HepG2 (cell line): ENCODE data around the gene PRXL2B. TPM values are rescaled to one million over a fixed set of nuclear protein-coding genes. Genes with fewer than 3 reads are reported as not detected.
A peak's percentile ranks its signal among the peaks of the same experiment; 100 is the strongest.

ENCODE experiments used
- ATAC-seq: fragments of 200-7000 bp; cut with Tn5 transposase; 3 replicates; pipeline ENCODE4 v1.9.1; 2020; ENCODE audit warnings: mild to moderate bottlenecking, moderate library complexity
- BruUV-seq: library from RNA; stranded (reverse); fragments of 400-500 nt; replicated peaks from 2 replicates; lab custom pipeline; 2021; lab: Mats Ljungman, UMichigan
- CTCF ChIA-PET: fragments of 300-600 bp; formaldehyde crosslinking; extraction: SDS; loops from one replicate; lab custom pipeline; 2021; ENCODE audit warnings: low total read pairs, inconsistent platforms, low intra/inter-chr PET ratio; lab: Yijun Ruan, JAX
- POLR2A ChIA-PET: fragments of 350-600 bp; sonication (Branson Sonifier 250); formaldehyde crosslinking; loops from one replicate; lab custom pipeline; 2020; ENCODE audit warnings: antibody characterized with exemption, inconsistent platforms; lab: Yijun Ruan, JAX
- DNase-seq: peaks from one replicate; pipeline ENCODE4 v3.0.0-alpha.2; 2015; ENCODE audit warnings: low spot score
- FAIRE-seq: peaks from 3 replicates; lab custom pipeline; 2011; peaks lifted over from hg19 to GRCh38; lab: Jason Lieb, UNC
- H2AFZ ChIP-seq: one replicate; pipeline ENCODE4 v1.6.1; 2011; ENCODE audit warnings: low read length, inconsistent platforms
- H3K27ac ChIP-seq: fragments of 300-600 bp; 3 replicates; pipeline ENCODE4 v1.8.0; 2011; ENCODE audit warnings: mixed run types, mild to moderate bottlenecking, mixed read lengths, low read length, inconsistent platforms; ENCODE audit not compliant: insufficient read depth; ENCODE audit errors: extremely low read length
- H3K27me3 ChIP-seq, 2 experiments: fragments of 200-600 bp in 1 of 2; 2 replicates in 1 of 2; 3 replicates in 1 of 2; pipeline versions ENCODE4 v1.6.0 to v1.8.0; 2011; ENCODE audit warnings: low read length in 2 of 2, mild to moderate bottlenecking in 2 of 2, moderate library complexity in 2 of 2, inconsistent platforms in 1 of 2; ENCODE audit not compliant: insufficient read depth in 2 of 2, control insufficient read depth in 1 of 2
- H3K36me3 ChIP-seq, 2 experiments: fragments of 200-600 bp in 1 of 2; replicated peaks in 1 of 2; 2 replicates in 1 of 2; 3 replicates in 1 of 2; pipeline versions ENCODE4 v1.5.1 to v1.8.0; 2011; ENCODE audit warnings: low read length in 2 of 2, inconsistent platforms in 1 of 2; ENCODE audit not compliant: insufficient read depth in 2 of 2, control insufficient read depth in 1 of 2
- H3K4me1 ChIP-seq: 2 replicates; pipeline ENCODE4 v1.5.1; 2012; ENCODE audit warnings: low read length, inconsistent platforms; ENCODE audit not compliant: insufficient read depth
- H3K4me2 ChIP-seq: 2 replicates; pipeline ENCODE4 v1.6.0; 2011; ENCODE audit warnings: low read depth, low read length, inconsistent platforms
- H3K4me3 ChIP-seq, 3 experiments: fragments of 200-600 bp in 1 of 3; sonication (generic), shearing (Covaris generic) in 1 of 3; replicated peaks in 1 of 3; 2 replicates each; pipeline ENCODE4 v1.5.1; 2011 to 2016; ENCODE audit warnings: low read length in 3 of 3, inconsistent platforms in 2 of 3, low read depth in 2 of 3, mild to moderate bottlenecking in 2 of 3, control low read depth in 1 of 3, mixed read lengths in 1 of 3; ENCODE audit not compliant: insufficient read depth in 1 of 3
- H3K79me2 ChIP-seq: one replicate; pipeline ENCODE4 v1.6.1; 2011; ENCODE audit warnings: low read length, inconsistent platforms; ENCODE audit not compliant: insufficient read depth
- H3K9ac ChIP-seq: 2 replicates; pipeline ENCODE4 v1.6.0; 2011; ENCODE audit warnings: mild to moderate bottlenecking, low read depth, low read length, inconsistent platforms; ENCODE audit not compliant: insufficient read depth
- H3K9me3 ChIP-seq: 2 replicates; pipeline ENCODE4 v1.5.1; 2012; ENCODE audit warnings: mild to moderate bottlenecking, low read length
- H4K20me1 ChIP-seq: 2 replicates; pipeline ENCODE4 v1.6.0; 2011; ENCODE audit warnings: inconsistent platforms, mild to moderate bottlenecking, low read length, moderate library complexity; ENCODE audit not compliant: insufficient read depth
- AGO2 ChIP-seq: fragments of 200-400 bp; formaldehyde crosslinking; optimal IDR thresholded peaks from 2 replicates; pipeline ENCODE3; 2017; ENCODE audit warnings: mild to moderate bottlenecking, low read depth, low read length, moderate library complexity
- DR1 ChIP-seq: sonication (generic); formaldehyde crosslinking; IDR thresholded peaks from 2 replicates; pipeline ENCODE4 v1.8.0; 2021; ENCODE audit warnings: mild to moderate bottlenecking, missing genetic modification reagents, inconsistent platforms
- GLI4 ChIP-seq: sonication (generic); formaldehyde crosslinking; IDR thresholded peaks from 2 replicates; pipeline ENCODE4 v1.5.1; 2020; ENCODE audit warnings: missing genetic modification reagents, mild to moderate bottlenecking, moderate library complexity, borderline replicate concordance
- NCOA1 ChIP-seq: sonication (generic); formaldehyde crosslinking; IDR thresholded peaks from 2 replicates; pipeline ENCODE4 v1.9.0; 2021; ENCODE audit warnings: missing genetic modification reagents
- RBFOX2 ChIP-seq: fragments of 200-400 bp; formaldehyde crosslinking; IDR thresholded peaks from 2 replicates; pipeline ENCODE4 v1.6.1; 2017; ENCODE audit warnings: low read depth, mild to moderate bottlenecking, low read length
- ZBTB38 ChIP-seq: sonication (generic); formaldehyde crosslinking; IDR thresholded peaks from 2 replicates; pipeline ENCODE4 v1.5.1; 2020; ENCODE audit warnings: mild to moderate bottlenecking, missing genetic modification reagents
- ZNF10 ChIP-seq: sonication (generic); formaldehyde crosslinking; IDR thresholded peaks from 2 replicates; pipeline ENCODE4 v1.4.0; 2020; ENCODE audit warnings: mild to moderate bottlenecking, low read depth, missing genetic modification reagents, borderline replicate concordance
- WGBS: methylation state at CpG from one replicate; pipeline ENCODE4 v1.1.6; 2017; ENCODE audit warnings: low lambda C conversion rate; 5-methylcytosine and 5-hydroxymethylcytosine counted together
- in situ Hi-C: cut with HindIII; loops from 2 replicates; pipeline ENCODE4 v1.10.0; 2017; ENCODE audit warnings: low pct_unique_long_range_greater_than_20kb; ENCODE audit not compliant: extremely low pct_ligation_motif_present
- intact Hi-C: fragments of 100-400 bp; cut with micrococcal nuclease; formaldehyde crosslinking; loops from one replicate; pipeline ENCODE4 v1.10.0; 2022; ENCODE audit not compliant: unreplicated experiment
- polyA plus RNA-seq, 8 experiments: library from polyadenylated mRNA; depleted of rRNA in 3 of 8; stranded (reverse) in 7 of 8; unstranded in 1 of 8; fragments of >200 nt; fragmentation: Illumina TruSeq in 4 of 8; extraction: Trizol in 4 of 8; gene quantifications; 2 replicates each; pipeline versions ENCODE4 v1.2.1 to v1.2.3, GENCODE V29; 2011 to 2016; ENCODE audit warnings: low read depth in 4 of 8, missing spikeins in 1 of 8, mixed read lengths in 1 of 8; ENCODE audit not compliant: insufficient read depth in 1 of 8
- total RNA-seq, 5 experiments: library from RNA; depleted of rRNA; stranded (reverse); fragments of >200 nt; fragmentation: Illumina TruSeq; extraction: Trizol; gene quantifications; 2 replicates each; pipeline ENCODE4 v1.2.3, GENCODE V29; 2016; ENCODE audit warnings: low read depth in 1 of 5

Gene PRXL2B
- total and polyA plus RNA-seq, 2 of the 13 experiments (the other 11 are each of a cell fraction or from before 2014, with no cell fraction given): 16.8 to 22.1 TPM

DNA sequence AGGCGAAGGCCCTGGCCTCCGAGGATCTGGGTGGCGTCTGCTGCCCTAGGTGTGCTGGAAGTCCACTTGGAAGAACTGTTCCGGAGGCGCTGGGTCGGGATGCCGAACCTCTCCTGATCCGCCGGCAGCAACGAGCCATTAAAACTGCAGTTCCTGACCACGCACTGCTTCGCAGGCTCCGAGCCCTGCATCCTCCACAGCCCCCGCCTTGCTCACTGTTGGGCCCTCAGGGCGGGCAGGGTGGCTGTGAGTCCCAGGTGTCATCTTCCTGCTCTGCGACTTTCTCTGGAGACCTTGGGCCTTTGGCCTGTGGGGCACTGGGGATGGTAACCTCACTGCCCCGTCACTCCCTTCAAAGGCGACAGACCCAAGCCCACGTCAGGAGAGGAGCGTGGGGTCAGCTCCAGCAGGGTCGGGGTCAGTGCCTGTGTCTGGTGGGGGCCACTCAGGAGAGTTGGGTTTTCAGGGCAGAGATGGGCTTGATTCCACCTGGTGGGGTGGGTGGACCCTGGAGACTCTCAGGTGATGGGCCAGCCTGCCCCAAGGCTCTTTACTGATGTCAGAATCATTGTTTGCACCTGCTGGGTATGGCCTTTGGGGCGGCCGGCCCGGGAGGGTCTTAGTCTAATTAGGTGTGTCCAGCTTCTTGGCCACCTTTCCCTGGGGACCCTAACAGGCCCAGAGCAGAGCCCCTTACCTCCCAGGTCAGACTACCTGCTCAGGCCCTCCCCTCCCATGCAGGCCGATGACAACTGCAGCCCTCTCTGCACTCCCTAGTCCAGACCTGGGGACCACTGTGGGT lies 3.1 kb downstream of the PRXL2B start:
- Histone ChIP-seq H3K27me3 (peaks cover 5 to 20% of the 10 kb centered on the region in 2 experiments; a peak in 4 of 5 replicates), H3K36me3 (no peaks in the 10 kb centered on the region), H3K4me1 (peaks cover 29% of the 10 kb centered on the region), H3K9ac (no peak overlapping the region), H3K27ac (no peak overlapping the region), H3K79me2 (no peaks in the 10 kb centered on the region), H2AFZ (no peak overlapping the region), H3K4me2 (no peak overlapping the region), H3K4me3 (no peak overlapping the region), H4K20me1 (no peaks in the 10 kb centered on the region), H3K9me3 (no peaks in the 10 kb centered on the region)
- DNase-seq (no peak), FAIRE-seq (no peak), ATAC-seq (no peak)
- intact Hi-C loops (loop anchor here (10.0 kb wide), 1 partner anchor 45 kb away; the partner anchor contains the start of gene MMEL1), in situ Hi-C loops (no loop called here)
- 95% methylated on average over 7 of the region's 25 CpGs for WGBS
- POLR2A ChIA-PET: no interaction called here
- BruUV-seq: no TSS peak
- TF ChIP-seq DR1 (CRISPR knock-in tag) (no peak), GLI4 (no peak)
- CTCF ChIA-PET: no interaction called here

DNA sequence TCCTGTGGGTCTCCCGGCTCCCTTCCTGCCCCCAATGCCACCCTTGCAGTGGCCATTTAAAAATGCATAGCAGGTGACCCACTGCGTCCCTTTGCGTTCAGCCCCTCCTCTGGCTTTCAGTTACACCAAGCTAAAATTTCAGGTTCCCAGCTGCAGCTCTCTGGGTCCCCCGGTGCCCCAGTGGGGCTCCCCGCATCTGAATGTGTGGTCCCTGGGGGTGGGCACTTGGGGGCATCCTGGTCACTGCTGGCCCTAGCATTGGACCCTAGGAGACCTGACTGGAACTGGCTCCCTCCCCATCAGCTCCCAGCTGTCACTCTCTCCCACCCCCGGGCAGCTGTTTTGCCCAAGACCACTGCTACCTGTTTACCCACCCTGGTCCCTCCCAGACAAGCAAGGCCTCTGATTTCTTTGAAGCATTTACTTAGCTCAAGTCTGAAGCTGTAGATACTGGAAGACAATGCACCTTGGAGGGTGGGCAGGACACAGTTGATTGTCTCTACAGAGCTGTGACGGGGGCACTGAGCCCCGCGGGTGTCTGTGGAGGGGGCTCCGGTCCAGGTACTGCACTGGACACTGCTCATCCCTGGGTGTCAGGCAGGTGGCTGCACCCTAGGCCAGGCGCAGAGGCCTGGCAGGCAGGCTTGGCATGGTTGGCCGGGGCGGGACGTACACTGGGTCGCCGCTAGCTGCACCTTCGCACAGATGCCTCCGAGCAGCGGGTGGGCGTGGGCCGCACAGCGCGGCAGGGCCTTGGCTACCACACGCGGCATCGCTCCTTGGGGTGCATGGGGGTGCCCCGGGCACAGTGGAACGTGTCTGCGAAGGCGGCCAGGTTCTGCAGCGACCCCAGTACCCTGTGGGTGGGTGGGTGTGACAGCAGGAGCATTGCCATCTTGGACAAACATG lies 3.9 kb downstream of the PRXL2B start:
- ChIA-PET POLR2A (interaction anchor here (1.0 kb wide), 1 partner anchor 12 kb away, joined by 3 read pairs; no protein-coding TSS in a partner anchor), CTCF (no interaction called here)
- ATAC-seq (no peak), DNase-seq (no peak), FAIRE-seq (no peak)
- no peaks in the 10 kb centered on the region for H3K36me3 ChIP-seq
- no peaks in the 10 kb centered on the region for H4K20me1 ChIP-seq
- no peaks in the 10 kb centered on the region for H3K9me3 ChIP-seq
- H3K27ac ChIP-seq: no peak overlapping the region
- TF ChIP-seq RBFOX2 (0 out of 2 replicates have a peak, but pooled peaks have one; percentile 42), ZNF10 (CRISPR knock-in tag) (no peak), AGO2 (peak; percentile 68), NCOA1 (CRISPR knock-in tag) (no peak), ZBTB38 (no peak)
- H3K4me2 ChIP-seq: no peak overlapping the region
- TSS peak; percentile 65 for BruUV-seq
- in situ Hi-C loops (no loop called here), intact Hi-C loops (no loop called here)
- peaks cover 20% of the 10 kb centered on the region for H3K4me1 ChIP-seq
- no peak overlapping the region for H2AFZ ChIP-seq
- no peak overlapping the region for H3K4me3 ChIP-seq
- no peak overlapping the region for H3K9ac ChIP-seq
- H3K27me3 ChIP-seq: peaks cover 5 to 28% of the 10 kb centered on the region in 2 experiments; a peak in 4 of 5 replicates
- 93% methylated on average over 16 of the region's 31 CpGs for WGBS
- no peaks in the 10 kb centered on the region for H3K79me2 ChIP-seq
